Heart left ventricle (tissue), 13 donors: ENCODE results near the gene CLCN6.

Experiments
- CTCF ChIP-seq, 12 donors: fragments of 200-600 bp; sonication (generic) in 4 of 12; IDR thresholded peaks; one replicate each; pipeline versions ENCODE4 v1.5.0 to v1.8.0; 2018 to 2022; ENCODE audit warnings: antibody characterized with exemption in 12 of 12, mild to moderate bottlenecking in 5 of 12
- POLR2A ChIP-seq, 2 donors: fragments of 450-650 bp; IDR thresholded peaks; one replicate each; pipeline ENCODE4 v1.6.1; 2017; ENCODE audit warnings: antibody characterized with exemption in 2 of 2, mild to moderate bottlenecking in 2 of 2, moderate library complexity in 2 of 2
- donor health status: ischemic (EF 13 %, LVEDD 7.1; RV severe dilation, severe dysfunction).
- donor health status: DM: no; HTN: yes; CAD: no.
- donor health status: DM: no; HTN: no; CAD: no.
- donor health status: ischemic (EF 25% LVEDD 6.9; RV normal size, moderate dysfunction).
- donor health status: ischemic (EF 25% LVEDD 5.7; RV mildly dilated, moderate dysfunction).
- donor health status: ischemic (EF 35%, LVEDD 5.7; RV mildly dilated, moderate dysfunction).
- donor health status: nonischemic (EF 11% LVEDD 7.7; RV severe dilation, severe dysfunction).
- donor health status: DM: yes; HTN: yes; CAD: no.
- donor health status: PGD.
- donor health status: ischemic (EF 29% LVEDD 5.4; RV normal size, mild dysfunction).
- donor health status: nonischemic (EF 23%, LVEDD 6.1; RV moderate dilation, normal function).

GRCh38 chr1:11764519-11764918 is 41.5 kb upstream of the CLCN6 start:
- no peak for TF ChIP-seq CTCF (IDR thresholded peaks at IDR 0.05)
- no peak for TF ChIP-seq POLR2A (IDR thresholded peaks at IDR 0.05)
